ENCODE data around the gene ELOA2. TPM values are rescaled to one million over a fixed set of nuclear protein-coding genes. Genes with fewer than 3 reads are reported as not detected.
"Not testable (repeated sequence)": the region's sequence is repeated elsewhere in the genome, so short reads cannot be mapped to it uniquely, and the experiment has no call there.

The ELOA2 gene
- total RNA-seq, 2 donors from 2014 or later = not detected

DNA sequence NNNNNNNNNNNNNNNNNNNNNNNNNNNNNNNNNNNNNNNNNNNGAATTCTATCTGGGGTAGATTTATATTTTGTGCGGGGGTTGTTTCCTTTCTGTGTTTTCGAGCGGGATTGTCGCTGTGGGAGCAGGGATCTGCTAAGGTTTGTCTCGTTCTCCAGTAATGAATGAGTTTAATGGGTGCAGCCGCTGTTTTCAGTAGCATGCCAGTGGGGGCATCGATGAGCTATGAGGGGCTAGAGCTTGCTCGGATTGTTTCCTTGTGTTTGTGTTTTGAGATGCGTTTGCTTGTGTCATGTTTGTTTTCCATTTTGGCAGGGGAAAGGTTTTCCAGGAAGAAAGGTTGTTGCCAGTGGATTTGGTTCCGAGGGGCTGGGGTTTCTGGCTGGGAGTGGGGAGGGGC lies 15.6 kb downstream of the ELOA2 start:
- H3K36me3 ChIP-seq; DNase-seq (ENCODE audit: low spot score): not testable (repeated sequence)

More for the DNA sequence above, 15.6 kb downstream of the ELOA2 start:
- H3K9me3 ChIP-seq, H3K4me1 ChIP-seq, H3K4me3 ChIP-seq, H3K27me3 ChIP-seq, H3K27ac ChIP-seq: not testable (repeated sequence)

Other genes starting within 250 kb of the ELOA2 start
- 10 to 100 TPM; 14.3 to 14.9 TPM for gene PIAS2, start 118.1 kb downstream of the ELOA2 start, total RNA-seq
- 1 to 10 TPM; 2.2 to 3.7 TPM for gene KATNAL2, start 118.0 kb downstream of the ELOA2 start, total RNA-seq
- gene HDHD2, start 114.9 kb upstream of the ELOA2 start, total RNA-seq = 10 to 100 TPM; 15.7 to 36.0 TPM
- gene IER3IP1, start 140.7 kb upstream of the ELOA2 start, total RNA-seq = 10 to 100 TPM in 1 of 2 donors, 1 to 10 TPM in 1; 9.7 to 15.5 TPM
- not detected for gene SKOR2, start 216.0 kb upstream of the ELOA2 start, total RNA-seq